Activated T-cell treated with anti-CD3 and anti-CD28 coated beads, Interleukin-2, amount 50 U/mL, for 4 hours (primary cell): ENCODE results near the gene MIA2. TPM values are rescaled to one million over a fixed set of nuclear protein-coding genes. Genes with fewer than 3 reads are reported as not detected.
"Not testable (repeated sequence)": the region's sequence is repeated elsewhere in the genome, so short reads cannot be mapped to it uniquely, and the experiment has no call there.

ENCODE experiments used
- ATAC-seq, 2 donors: fragments of 200-7000 bp; cut with Tn5 transposase; one replicate each; pipeline ENCODE4 v1.10.0; 2021
- DNase-seq: peaks from one replicate; pipeline ENCODE4 v3.0.0-alpha.2; 2020
- H3K27me3 Mint-ChIP-seq: one replicate; pipeline ENCODE4 v1.8.0; 2021; ENCODE audit warnings: low read depth, mixed read lengths
- H3K36me3 Mint-ChIP-seq: one replicate; pipeline ENCODE4 v1.8.0; 2022; ENCODE audit warnings: mixed read lengths; ENCODE audit not compliant: insufficient read depth
- H3K4me1 Mint-ChIP-seq: one replicate; pipeline ENCODE4 v1.8.0; 2021; ENCODE audit warnings: low read depth, mixed read lengths
- H3K4me3 Mint-ChIP-seq: one replicate; pipeline ENCODE4 v1.8.0; 2021; ENCODE audit warnings: mild to moderate bottlenecking, moderate library complexity, mixed read lengths
- H3K9me3 Mint-ChIP-seq: one replicate; pipeline ENCODE4 v1.8.0; 2021; ENCODE audit warnings: mixed read lengths
- total RNA-seq, 3 donors: library from RNA; stranded (reverse); gene quantifications; one replicate each; pipeline ENCODE4 v1.2.1, GENCODE V29; 2021

The MIA2 gene
- total RNA-seq, 3 donors from 2014 or later: 14.7 to 19.7 (median 14.8) TPM

- H3K27me3 Mint-ChIP-seq, H3K9me3 Mint-ChIP-seq, H3K4me3 Mint-ChIP-seq, H3K4me1 Mint-ChIP-seq, ATAC-seq, H3K36me3 Mint-ChIP-seq, DNase-seq: not testable (repeated sequence)
Measured at GRCh38 chr14:39220473-39220872, 13.2 kb upstream of the MIA2 start.

DNA sequence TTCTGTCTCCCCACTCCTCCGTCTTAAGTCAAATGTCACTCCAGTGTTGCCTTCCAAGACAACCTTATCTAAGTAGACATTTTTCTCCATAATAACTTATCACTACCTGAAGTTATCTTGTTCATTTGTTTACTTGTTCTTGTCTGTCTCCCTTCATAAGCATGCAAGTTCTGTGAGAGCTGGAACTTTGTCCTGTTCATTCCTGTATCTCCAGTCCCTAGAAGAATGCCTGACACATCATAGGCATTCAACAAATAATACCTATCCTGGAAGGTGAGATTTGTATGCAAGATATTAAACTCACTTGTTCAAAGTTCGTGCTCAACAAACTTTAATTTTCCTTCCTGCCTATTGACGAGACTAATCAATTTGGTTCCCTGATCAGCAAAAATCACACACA lies 5.7 kb upstream of the MIA2 start:
- H3K9me3 Mint-ChIP-seq: no peaks in the 10 kb centered on the region
- no peak overlapping the region for H3K4me3 Mint-ChIP-seq
- ATAC-seq (no peak), DNase-seq (no peak)
- no peaks in the 10 kb centered on the region for H3K36me3 Mint-ChIP-seq
- peaks cover 30% of the 10 kb centered on the region for H3K4me1 Mint-ChIP-seq
- H3K27me3 Mint-ChIP-seq: no peaks in the 10 kb centered on the region

DNA sequence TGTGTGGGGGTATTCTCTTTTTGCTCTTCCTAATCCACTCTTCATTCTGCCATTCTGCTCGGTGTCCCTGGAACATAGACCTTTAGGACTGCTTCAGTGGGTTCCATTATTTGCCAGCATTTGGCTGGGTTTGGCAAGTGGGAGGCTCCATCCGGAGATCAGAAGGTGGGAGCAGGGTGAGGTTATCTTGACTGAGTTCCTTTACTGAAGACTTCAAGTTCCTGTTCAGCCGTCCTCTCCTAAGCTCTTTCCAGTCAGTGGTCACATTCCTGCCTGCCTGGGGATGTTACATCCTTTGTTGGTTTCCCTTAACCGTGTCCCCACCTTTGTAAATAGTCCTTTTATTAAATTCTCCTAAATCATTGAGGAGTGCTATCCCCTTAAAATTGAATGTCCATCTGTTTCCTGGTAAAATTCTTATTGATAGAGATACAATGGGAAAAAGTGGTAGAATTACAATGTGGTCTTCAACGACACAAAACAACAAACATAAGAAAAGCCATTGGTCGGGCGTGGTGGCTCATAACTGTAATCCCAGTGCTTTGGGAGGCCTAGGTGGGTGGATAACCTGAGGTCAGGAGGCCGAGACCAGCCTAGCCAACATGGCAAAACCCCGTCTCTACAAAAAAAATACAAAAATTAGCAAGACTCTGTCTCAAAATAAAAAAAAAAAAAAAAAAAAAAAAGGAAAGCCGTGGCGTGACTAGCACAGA lies 5.0 kb upstream of the MIA2 start:
- DNase-seq (no peak), ATAC-seq (no peak)
- Mint-ChIP-seq H3K36me3 (no peaks in the 10 kb centered on the region), H3K4me1 (peaks cover 30% of the 10 kb centered on the region), H3K4me3 (peak overlapping the region; percentile 31), H3K9me3 (no peaks in the 10 kb centered on the region), H3K27me3 (no peaks in the 10 kb centered on the region)

GRCh38 chr14:39229222-39229543 lies 4.5 kb upstream of the MIA2 start:
- Mint-ChIP-seq H3K9me3 (no peaks in the 10 kb centered on the region), H3K4me3 (no peak overlapping the region), H3K27me3 (no peaks in the 10 kb centered on the region), H3K36me3 (no peaks in the 10 kb centered on the region), H3K4me1 (peaks cover 33% of the 10 kb centered on the region)
- ATAC-seq: peak; percentile 98
- peak; percentile 27 for DNase-seq

DNA sequence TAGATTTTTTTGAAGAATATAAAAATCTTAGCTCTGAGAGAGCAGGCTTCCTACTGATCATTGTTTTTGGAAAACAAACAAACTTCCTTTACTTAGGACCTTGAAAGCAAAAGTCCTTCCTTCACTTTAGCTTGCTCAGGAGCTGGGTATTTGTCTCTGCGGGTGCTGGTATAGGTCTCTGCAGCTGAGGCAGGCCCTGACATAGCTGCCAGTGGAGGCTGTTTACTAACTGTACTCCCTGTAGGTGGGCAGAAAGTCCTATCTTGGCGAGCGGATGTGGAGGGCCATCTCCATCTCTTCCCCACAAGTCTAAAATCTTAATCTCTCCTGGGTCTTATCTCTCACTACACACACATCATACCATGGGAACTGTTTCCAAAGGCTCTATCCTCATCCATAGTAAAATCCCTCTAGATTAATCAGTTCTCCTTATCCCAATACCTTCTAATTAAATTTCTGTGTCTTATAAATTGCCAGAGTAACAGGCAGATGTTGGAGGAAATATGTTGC lies 4.1 kb upstream of the MIA2 start:
- no peaks in the 10 kb centered on the region for H3K9me3 Mint-ChIP-seq

DNA sequence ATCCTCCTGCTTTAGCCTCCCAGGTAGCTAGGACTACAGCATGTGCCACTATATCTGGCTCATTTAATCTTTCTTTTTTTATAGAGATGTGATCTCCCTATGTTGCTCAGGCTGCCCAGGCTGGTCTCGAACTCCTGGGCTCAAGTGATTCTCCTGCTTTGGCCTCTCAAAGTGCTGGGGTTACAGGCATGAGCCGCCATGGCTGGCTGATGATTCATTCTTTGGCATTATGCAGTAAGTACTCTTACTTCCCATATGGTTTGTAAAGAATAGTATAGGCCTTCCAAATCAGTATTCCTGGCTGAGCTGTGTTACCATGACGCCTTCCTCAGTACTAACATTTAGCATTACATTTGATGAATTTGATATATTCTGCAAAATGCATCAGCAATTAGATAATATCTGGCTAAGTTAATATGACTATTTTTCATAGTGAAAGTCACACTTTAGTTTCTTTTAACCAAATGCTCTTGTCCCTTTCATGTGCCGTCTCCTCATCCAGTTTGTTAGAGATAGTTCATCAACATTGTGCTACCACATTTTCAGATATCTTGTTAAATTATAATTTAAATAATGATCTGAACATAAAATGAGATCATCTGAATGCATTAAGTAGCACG lies 3.2 kb upstream of the MIA2 start:
- H3K4me1 Mint-ChIP-seq: peaks cover 33% of the 10 kb centered on the region
- H3K27me3 Mint-ChIP-seq: no peaks in the 10 kb centered on the region
- DNase-seq (no peak), ATAC-seq (no peak)
- no peaks in the 10 kb centered on the region for H3K9me3 Mint-ChIP-seq
- H3K4me3 Mint-ChIP-seq: no peak overlapping the region
- no peaks in the 10 kb centered on the region for H3K36me3 Mint-ChIP-seq

More for the DNA sequence above, 4.1 kb upstream of the MIA2 start:
- Mint-ChIP-seq H3K36me3 (no peaks in the 10 kb centered on the region), H3K4me3 (peak overlapping the region; percentile 0), H3K4me1 (peaks cover 33% of the 10 kb centered on the region), H3K27me3 (no peaks in the 10 kb centered on the region)
- peak; percentile 10 to 11 for ATAC-seq
- DNase-seq: no peak

- ATAC-seq, H3K27me3 Mint-ChIP-seq, H3K4me3 Mint-ChIP-seq, H3K36me3 Mint-ChIP-seq, H3K9me3 Mint-ChIP-seq: not testable (repeated sequence)
- peak; percentile 9 for DNase-seq
- peaks cover 33% of the 10 kb centered on the region for H3K4me1 Mint-ChIP-seq
Measured at GRCh38 chr14:39231751-39232553, 1.8 kb upstream of the MIA2 start.

GRCh38 chr14:39232554-39233415 lies 930 bp upstream of the MIA2 start:
- Mint-ChIP-seq H3K36me3 (no peaks in the 10 kb centered on the region), H3K4me3 (no peak overlapping the region), H3K4me1 (peaks cover 33% of the 10 kb centered on the region), H3K27me3 (no peaks in the 10 kb centered on the region), H3K9me3 (no peaks in the 10 kb centered on the region)
- no peak for ATAC-seq
- DNase-seq: no peak

GRCh38 chr14:39234986-39235385 lies 1.3 kb downstream of the MIA2 start:
- H3K4me1 Mint-ChIP-seq: peaks cover 16% of the 10 kb centered on the region
- not testable (repeated sequence) for H3K4me3 Mint-ChIP-seq, H3K36me3 Mint-ChIP-seq, H3K9me3 Mint-ChIP-seq, H3K27me3 Mint-ChIP-seq, DNase-seq, ATAC-seq

- H3K4me1 Mint-ChIP-seq: peaks cover 14% of the 10 kb centered on the region
- not testable (repeated sequence) for DNase-seq, H3K4me3 Mint-ChIP-seq, H3K9me3 Mint-ChIP-seq, H3K27me3 Mint-ChIP-seq, ATAC-seq, H3K36me3 Mint-ChIP-seq
Measured at GRCh38 chr14:39235466-39235865, 1.8 kb downstream of the MIA2 start.

GRCh38 chr14:39240769-39241168 lies 7.1 kb downstream of the MIA2 start:
- H3K36me3 Mint-ChIP-seq: no peaks in the 10 kb centered on the region
- no peaks in the 10 kb centered on the region for H3K4me1 Mint-ChIP-seq
- no peaks in the 10 kb centered on the region for H3K9me3 Mint-ChIP-seq
- DNase-seq (no peak), ATAC-seq (no peak)
- H3K27me3 Mint-ChIP-seq: no peaks in the 10 kb centered on the region
- no peak overlapping the region for H3K4me3 Mint-ChIP-seq

DNA sequence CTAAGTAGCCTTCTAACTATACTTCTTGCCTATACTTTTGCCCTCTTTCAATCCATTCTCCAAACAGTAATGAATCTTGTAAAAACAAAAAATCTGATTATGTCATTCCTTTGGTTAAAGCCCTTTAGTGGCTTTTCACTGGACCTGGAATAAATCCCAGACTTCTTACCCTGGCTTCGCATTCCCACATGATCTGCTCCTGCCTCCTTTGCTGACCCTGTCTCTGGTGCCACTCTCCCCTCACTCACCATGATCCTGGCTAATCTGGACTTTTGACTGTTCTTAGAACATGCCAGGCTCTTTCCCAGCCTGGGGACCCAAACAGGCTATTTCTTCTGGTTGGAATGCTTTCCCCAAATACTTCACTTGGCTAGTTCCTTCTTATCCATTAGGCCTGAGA lies 7.9 kb downstream of the MIA2 start:
- no peaks in the 10 kb centered on the region for H3K4me1 Mint-ChIP-seq
- no peaks in the 10 kb centered on the region for H3K9me3 Mint-ChIP-seq
- no peak for DNase-seq

DNA sequence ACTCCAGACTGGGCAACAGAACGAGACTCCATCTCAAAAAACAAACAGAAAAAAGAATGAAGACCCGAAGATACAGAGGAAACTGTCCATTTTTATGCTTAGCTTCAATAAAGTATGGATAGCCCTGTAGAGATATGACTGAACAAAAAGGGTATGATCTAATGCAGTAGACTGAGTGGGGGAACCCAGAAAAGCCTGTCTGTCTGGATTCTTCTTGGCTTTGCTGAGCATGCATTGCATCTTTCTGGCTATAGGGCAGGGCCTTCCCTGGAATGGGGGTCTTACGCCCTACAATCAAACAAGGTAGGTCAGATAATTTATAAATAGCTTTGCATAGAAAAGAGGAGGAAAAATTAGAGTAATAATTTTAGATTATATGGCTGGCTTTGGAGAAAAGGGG lies 10.1 kb downstream of the MIA2 start:
- Mint-ChIP-seq H3K36me3 (no peaks in the 10 kb centered on the region), H3K4me1 (no peaks in the 10 kb centered on the region), H3K27me3 (peaks cover 3% of the 10 kb centered on the region), H3K9me3 (no peaks in the 10 kb centered on the region), H3K4me3 (no peak overlapping the region)
- no peak for DNase-seq
- ATAC-seq: no peak

More for the DNA sequence above, 7.9 kb downstream of the MIA2 start:
- Mint-ChIP-seq H3K4me3 (no peak overlapping the region), H3K36me3 (no peaks in the 10 kb centered on the region), H3K27me3 (no peaks in the 10 kb centered on the region)
- no peak for ATAC-seq

DNA sequence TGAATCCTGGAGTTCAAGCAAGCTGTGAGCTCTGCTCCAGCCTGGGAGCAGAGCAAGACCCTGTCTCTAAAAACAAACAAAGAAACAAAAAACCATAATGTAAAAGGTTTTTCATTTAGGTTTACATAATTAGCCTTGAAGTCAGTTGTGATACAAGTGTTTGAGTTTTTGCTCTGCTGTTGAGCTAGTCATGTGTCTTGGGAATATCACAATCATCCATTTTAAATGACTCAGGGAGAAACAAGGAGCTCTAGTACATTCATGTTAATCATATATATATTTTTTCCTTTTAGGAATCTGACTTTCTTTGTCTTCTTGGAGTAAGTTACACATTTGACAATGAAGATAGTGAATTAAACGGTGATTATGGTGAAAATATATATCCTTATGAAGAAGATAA lies 12.9 kb downstream of the MIA2 start:
- ATAC-seq: no peak
- Mint-ChIP-seq H3K4me1 (no peaks in the 10 kb centered on the region), H3K9me3 (no peaks in the 10 kb centered on the region), H3K4me3 (no peak overlapping the region), H3K36me3 (no peaks in the 10 kb centered on the region), H3K27me3 (peaks cover 3% of the 10 kb centered on the region)
- no peak for DNase-seq
